Testis (tissue), 3 donors: ENCODE measurements around the gene BICC1. TPM values are rescaled to one million over a fixed set of nuclear protein-coding genes. Genes with fewer than 3 reads are reported as not detected.
"Not testable (repeated sequence)": the region's sequence is repeated elsewhere in the genome, so short reads cannot be mapped to it uniquely, and the experiment has no call there.

Experiments used
- DNase-seq: peaks from one replicate; pipeline ENCODE4 v3.0.0-alpha.2; 2019
- H3K27ac ChIP-seq, 2 donors: fragments of 200-600 bp; sonication (generic); one replicate each; pipeline ENCODE4 v1.5.1; 2019
- H3K27me3 ChIP-seq: fragments of 200-600 bp; sonication (generic); one replicate; pipeline ENCODE4 v1.5.1; 2019
- H3K36me3 ChIP-seq: fragments of 200-600 bp; sonication (generic); one replicate; pipeline ENCODE4 v1.5.1; 2017; ENCODE audit warnings: low read depth; ENCODE audit errors: missing control alignments
- H3K4me1 ChIP-seq: fragments of 200-600 bp; sonication (generic); one replicate; pipeline ENCODE4 v1.5.1; 2019
- H3K4me3 ChIP-seq, 2 donors: fragments of 200-600 bp; sonication (generic); one replicate each; pipeline ENCODE4 v1.5.1; 2017 to 2019
- H3K9me3 ChIP-seq: fragments of 200-600 bp; sonication (generic); one replicate; pipeline ENCODE4 v1.5.1; 2017
- POLR2A ChIP-seq: fragments of 450-650 bp; IDR thresholded peaks from one replicate; pipeline ENCODE4 v1.6.1; 2017; ENCODE audit warnings: antibody characterized with exemption, mild to moderate bottlenecking, moderate library complexity
- WGBS, 2 donors: methylation state at CpG; one replicate each; pipeline ENCODE4 v1.1.5; 2018; 5-methylcytosine and 5-hydroxymethylcytosine counted together
- intact Hi-C: fragments of 100-400 bp; cut with DNase I; formaldehyde crosslinking; loops from one replicate; pipeline ENCODE4 v1.15.1; 2023; ENCODE audit warnings: low total_unique reads
- polyA plus RNA-seq: library from polyadenylated mRNA; stranded (reverse); fragments of 350-450 nt; fragmentation: Illumina TruSeq; extraction: RNeasy Lipid Tissue Mini Kit (QIAGEN cat#74804); gene quantifications from one replicate; pipeline ENCODE4 v1.2.3, GENCODE V29; 2014; ENCODE audit warnings: low read depth, low replicate concordance; ENCODE audit not compliant: insufficient read depth
- total RNA-seq, 2 donors: library from RNA; depleted of rRNA; stranded (reverse); fragments of >200 nt; gene quantifications; one replicate each; pipeline ENCODE4 v1.2.3, GENCODE V29; 2016
- TF ChIP-seq, protein P1 (sequence below), 3 experiments: fragments of 450-650 bp in 2 of 3; fragments of 200-600 bp in 1 of 3; sonication (generic) in 1 of 3; IDR thresholded peaks; one replicate each; pipeline ENCODE4 v1.5.1; 2016 to 2019; ENCODE audit warnings: antibody characterized with exemption in 3 of 3, mild to moderate bottlenecking in 2 of 3, moderate library complexity in 1 of 3

BICC1 gene
- total and polyA plus RNA-seq, 3 donors from 2014 or later = 8.7 to 14.1 (median 10.0) TPM

DNA sequence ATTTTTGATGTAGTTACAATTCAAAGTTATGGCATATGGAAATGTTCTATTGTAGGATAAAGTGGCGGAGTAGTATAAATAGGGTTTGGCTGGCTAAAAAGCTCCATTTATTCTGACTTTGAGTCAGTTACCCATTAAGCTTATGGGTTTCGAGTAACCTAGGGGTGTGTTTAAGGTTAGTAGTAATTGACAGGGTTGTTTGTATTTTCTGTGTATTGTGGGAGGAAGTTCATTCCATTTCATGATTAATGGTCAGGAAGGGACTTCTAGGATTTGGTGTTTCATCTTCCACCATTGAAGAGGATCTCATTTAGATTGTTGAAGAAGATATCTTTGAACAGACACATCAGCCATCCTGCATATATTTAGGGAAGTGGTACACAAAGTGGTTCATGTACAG lies 75.0 kb downstream of the BICC1 start:
- WGBS, 2 donors = 94 to 95% methylated on average over 2 of the region's 2 CpGs
- H3K4me1 ChIP-seq = no peaks in the 10 kb centered on the region
- no peaks in the 10 kb centered on the region for H3K9me3 ChIP-seq
- H3K27me3 ChIP-seq = no peaks in the 10 kb centered on the region
- intact Hi-C loops = no loop called here
- H3K36me3 ChIP-seq = no peaks in the 10 kb centered on the region
- TF ChIP-seq POLR2A = no peak
- TF ChIP-seq, protein P1, sequence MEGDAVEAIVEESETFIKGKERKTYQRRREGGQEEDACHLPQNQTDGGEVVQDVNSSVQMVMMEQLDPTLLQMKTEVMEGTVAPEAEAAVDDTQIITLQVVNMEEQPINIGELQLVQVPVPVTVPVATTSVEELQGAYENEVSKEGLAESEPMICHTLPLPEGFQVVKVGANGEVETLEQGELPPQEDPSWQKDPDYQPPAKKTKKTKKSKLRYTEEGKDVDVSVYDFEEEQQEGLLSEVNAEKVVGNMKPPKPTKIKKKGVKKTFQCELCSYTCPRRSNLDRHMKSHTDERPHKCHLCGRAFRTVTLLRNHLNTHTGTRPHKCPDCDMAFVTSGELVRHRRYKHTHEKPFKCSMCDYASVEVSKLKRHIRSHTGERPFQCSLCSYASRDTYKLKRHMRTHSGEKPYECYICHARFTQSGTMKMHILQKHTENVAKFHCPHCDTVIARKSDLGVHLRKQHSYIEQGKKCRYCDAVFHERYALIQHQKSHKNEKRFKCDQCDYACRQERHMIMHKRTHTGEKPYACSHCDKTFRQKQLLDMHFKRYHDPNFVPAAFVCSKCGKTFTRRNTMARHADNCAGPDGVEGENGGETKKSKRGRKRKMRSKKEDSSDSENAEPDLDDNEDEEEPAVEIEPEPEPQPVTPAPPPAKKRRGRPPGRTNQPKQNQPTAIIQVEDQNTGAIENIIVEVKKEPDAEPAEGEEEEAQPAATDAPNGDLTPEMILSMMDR (IDR thresholded peaks at IDR 0.05) = no peak
- DNase-seq = no peak
- no peak overlapping the region for H3K27ac ChIP-seq
- no peak overlapping the region for H3K4me3 ChIP-seq

DNA sequence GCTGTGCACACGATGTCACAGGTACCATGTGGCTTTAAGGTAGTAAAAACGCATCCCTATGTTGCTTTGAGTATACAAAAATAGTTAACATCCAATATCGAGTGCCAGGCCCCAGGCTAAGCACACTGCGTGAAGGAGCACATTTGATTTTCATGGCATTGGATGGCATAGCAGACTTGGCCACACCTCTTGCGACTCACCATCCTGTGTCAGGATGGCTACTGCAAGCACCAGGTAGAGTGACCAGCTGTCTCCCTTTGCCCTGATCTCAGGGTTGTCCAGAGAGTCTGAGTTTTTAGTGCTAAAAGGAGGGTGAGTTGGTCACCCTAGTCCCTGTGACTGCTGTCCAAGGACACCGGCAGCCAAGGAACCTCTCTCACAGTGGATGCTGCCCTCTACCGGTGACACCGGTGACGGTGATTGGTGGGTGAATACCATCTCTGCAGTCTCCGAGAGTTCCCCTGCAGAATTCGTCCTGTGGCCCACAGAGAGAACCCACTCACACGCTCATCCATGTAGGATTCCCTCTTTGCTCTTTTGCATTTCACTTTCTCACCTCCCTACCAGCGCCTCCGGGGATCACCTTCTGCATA lies 76.1 kb downstream of the BICC1 start:
- no peak overlapping the region for H3K27ac ChIP-seq
- no peak for TF ChIP-seq POLR2A
- TF ChIP-seq, protein P1 (IDR thresholded peaks at IDR 0.05) = no peak
- H3K36me3 ChIP-seq = no peaks in the 10 kb centered on the region
- peak; percentile 25 for DNase-seq
- no peaks in the 10 kb centered on the region for H3K9me3 ChIP-seq
- H3K4me3 ChIP-seq = no peak overlapping the region
- WGBS, 2 donors = 89 to 92% methylated on average over 14 of the region's 14 CpGs
- intact Hi-C loops = no loop called here
- no peaks in the 10 kb centered on the region for H3K27me3 ChIP-seq
- no peaks in the 10 kb centered on the region for H3K4me1 ChIP-seq

DNA sequence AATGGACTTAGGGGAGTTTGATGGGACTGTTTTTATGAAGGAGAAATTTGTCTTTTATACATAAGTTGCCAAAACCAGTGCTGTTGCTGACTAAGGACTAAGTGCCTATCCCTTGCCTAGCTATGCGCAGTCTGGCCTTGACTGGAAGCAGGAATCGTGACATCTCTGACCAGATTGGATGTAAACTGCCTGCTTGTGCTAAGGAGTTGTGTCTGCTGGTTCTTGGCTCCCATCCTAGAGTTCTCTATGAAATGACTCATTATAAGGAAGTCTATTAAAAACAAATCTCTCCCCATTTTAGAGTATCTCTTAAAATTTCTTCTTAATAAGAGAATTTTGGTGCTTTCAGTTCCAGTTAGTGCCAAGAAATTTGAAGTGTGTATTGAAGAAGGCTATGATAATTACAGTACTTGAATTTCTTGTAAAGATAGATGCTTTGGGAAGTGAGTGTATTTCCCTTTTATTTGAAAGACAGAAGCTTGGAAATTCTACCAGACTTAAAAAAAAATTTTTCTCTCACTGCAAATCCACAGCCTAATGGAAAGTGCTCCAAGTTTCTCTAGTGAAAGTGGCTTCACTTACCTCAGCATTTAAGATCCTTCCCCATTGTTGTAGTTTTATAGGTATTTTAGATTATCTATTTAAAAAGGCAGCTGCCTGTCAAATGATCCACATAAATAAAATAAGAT lies 77.6 kb downstream of the BICC1 start:
- H3K27ac ChIP-seq = no peak overlapping the region
- peak; percentile 72 for DNase-seq
- no peak overlapping the region for H3K4me3 ChIP-seq
- no peak for TF ChIP-seq POLR2A
- TF ChIP-seq, protein P1 (IDR thresholded peaks at IDR 0.05) = no peak
- no peaks in the 10 kb centered on the region for H3K4me1 ChIP-seq
- no peaks in the 10 kb centered on the region for H3K9me3 ChIP-seq
- 20 to 25% methylated on average over 2 of the region's 2 CpGs for WGBS, 2 donors
- H3K36me3 ChIP-seq = no peaks in the 10 kb centered on the region
- H3K27me3 ChIP-seq = no peaks in the 10 kb centered on the region
- intact Hi-C loops = no loop called here

DNA sequence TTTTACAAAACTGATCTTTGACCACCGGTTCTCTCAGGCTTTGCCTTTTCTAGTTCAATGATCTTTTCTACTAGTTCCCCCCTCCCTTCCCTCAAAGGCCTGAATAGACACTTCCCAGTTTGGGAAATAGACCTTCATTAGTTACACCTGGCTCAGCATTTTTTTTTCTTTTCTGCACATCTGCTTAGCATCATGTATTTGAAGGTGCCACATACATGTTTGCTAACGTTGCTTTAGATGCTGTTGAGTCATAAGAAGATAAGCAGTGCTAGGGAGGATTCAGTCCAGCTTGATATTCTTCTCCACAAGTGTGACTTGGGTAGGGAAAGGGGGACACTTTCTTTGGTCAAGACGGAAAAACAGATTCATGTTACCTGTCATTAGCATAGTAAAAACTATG lies 78.3 kb downstream of the BICC1 start:
- TF ChIP-seq, protein P1 (IDR thresholded peaks at IDR 0.05) = no peak
- no peak for TF ChIP-seq POLR2A
- no peak overlapping the region for H3K27ac ChIP-seq
- WGBS, 2 donors = 60 to 65% methylated on average over 3 of the region's 3 CpGs
- no peaks in the 10 kb centered on the region for H3K36me3 ChIP-seq
- H3K9me3 ChIP-seq = no peaks in the 10 kb centered on the region
- intact Hi-C loops = no loop called here
- DNase-seq = no peak
- H3K4me1 ChIP-seq = no peaks in the 10 kb centered on the region
- no peak overlapping the region for H3K4me3 ChIP-seq
- no peaks in the 10 kb centered on the region for H3K27me3 ChIP-seq

DNA sequence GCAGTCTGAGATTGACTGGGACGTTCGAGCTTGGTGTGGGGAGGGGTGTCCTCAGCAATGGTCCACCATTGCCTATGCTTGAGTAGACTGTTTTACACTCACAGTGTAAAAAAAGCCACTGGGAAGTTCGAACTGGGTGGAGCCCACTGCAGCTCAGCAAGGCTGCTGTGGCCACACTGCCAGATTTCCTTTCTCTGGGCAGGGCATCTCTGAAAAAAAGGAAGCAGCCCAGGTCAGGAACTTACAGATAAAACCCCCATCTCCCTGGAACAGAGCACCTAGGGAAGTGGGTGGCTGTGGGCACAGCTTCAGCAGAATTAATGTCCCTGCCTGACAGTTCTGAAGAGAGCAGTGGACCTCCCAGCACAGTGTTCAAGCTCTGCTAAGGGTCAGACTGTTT lies 80.3 kb downstream of the BICC1 start:
- no peak for TF ChIP-seq POLR2A
- TF ChIP-seq, protein P1 (IDR thresholded peaks at IDR 0.05) = no peak
- no peak for DNase-seq
- H3K4me1 ChIP-seq = no peaks in the 10 kb centered on the region
- no peaks in the 10 kb centered on the region for H3K27me3 ChIP-seq
- H3K4me3 ChIP-seq = no peak overlapping the region
- intact Hi-C loops = no loop called here
- 74 to 75% methylated on average over 3 of the region's 3 CpGs for WGBS, 2 donors
- H3K9me3 ChIP-seq = no peaks in the 10 kb centered on the region
- no peaks in the 10 kb centered on the region for H3K36me3 ChIP-seq
- H3K27ac ChIP-seq = no peak overlapping the region

DNA sequence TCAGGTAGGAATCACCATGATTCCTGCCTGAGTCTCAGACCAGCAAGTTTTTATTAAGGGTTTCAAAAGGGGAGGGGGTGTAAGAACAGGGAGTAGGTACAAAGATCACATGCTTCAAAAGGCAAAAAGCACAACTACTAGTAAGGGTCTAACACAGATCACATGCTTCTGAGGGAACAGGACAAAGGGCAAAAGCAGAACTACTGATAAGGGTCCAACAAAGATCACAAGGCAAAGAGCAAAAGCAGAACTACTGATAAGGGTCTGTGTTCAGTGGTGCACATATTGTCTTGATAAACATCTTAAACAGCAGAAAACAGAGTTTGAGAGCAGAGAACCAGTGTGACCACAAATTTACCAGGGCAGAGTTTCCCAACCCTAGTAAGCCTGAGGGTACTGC lies 84.5 kb downstream of the BICC1 start:
- intact Hi-C loops, H3K27me3 ChIP-seq, H3K4me3 ChIP-seq, H3K36me3 ChIP-seq, H3K4me1 ChIP-seq, H3K27ac ChIP-seq, H3K9me3 ChIP-seq, DNase-seq: not testable (repeated sequence)
